Omental fat pad (tissue), 4 donors: Measurements from ENCODE around the gene POPDC2. TPM values are rescaled to one million over a fixed set of nuclear protein-coding genes. Genes with fewer than 3 reads are reported as not detected.

Experiments
- ATAC-seq: fragments of 150-250 bp; one replicate; pipeline ENCODE4 v1.9.1; 2016; ENCODE audit warnings: mild to moderate bottlenecking, moderate library complexity; ENCODE audit not compliant: low FRiP score
- DNase-seq: peaks from one replicate; pipeline ENCODE4 v3.0.0-alpha.2; 2019; ENCODE audit warnings: low spot score
- total RNA-seq, 4 donors: library from RNA; depleted of rRNA; stranded (reverse); fragments of >200 nt; gene quantifications; one replicate each; pipeline ENCODE4 v1.1.0, GENCODE V29; 2016
- TF ChIP-seq, protein P1 (sequence below), 3 donors: fragments of 450-650 bp; IDR thresholded peaks; one replicate each; pipeline ENCODE4 v1.5.1; 2016 to 2017; ENCODE audit warnings: antibody characterized with exemption in 3 of 3, mild to moderate bottlenecking in 3 of 3, moderate library complexity in 2 of 3

The POPDC2 gene
- total RNA-seq, 4 donors from 2014 or later, result 1.3 to 7.1 (median 1.9) TPM

- ATAC-seq, result no peak
- TF ChIP-seq, protein P1, sequence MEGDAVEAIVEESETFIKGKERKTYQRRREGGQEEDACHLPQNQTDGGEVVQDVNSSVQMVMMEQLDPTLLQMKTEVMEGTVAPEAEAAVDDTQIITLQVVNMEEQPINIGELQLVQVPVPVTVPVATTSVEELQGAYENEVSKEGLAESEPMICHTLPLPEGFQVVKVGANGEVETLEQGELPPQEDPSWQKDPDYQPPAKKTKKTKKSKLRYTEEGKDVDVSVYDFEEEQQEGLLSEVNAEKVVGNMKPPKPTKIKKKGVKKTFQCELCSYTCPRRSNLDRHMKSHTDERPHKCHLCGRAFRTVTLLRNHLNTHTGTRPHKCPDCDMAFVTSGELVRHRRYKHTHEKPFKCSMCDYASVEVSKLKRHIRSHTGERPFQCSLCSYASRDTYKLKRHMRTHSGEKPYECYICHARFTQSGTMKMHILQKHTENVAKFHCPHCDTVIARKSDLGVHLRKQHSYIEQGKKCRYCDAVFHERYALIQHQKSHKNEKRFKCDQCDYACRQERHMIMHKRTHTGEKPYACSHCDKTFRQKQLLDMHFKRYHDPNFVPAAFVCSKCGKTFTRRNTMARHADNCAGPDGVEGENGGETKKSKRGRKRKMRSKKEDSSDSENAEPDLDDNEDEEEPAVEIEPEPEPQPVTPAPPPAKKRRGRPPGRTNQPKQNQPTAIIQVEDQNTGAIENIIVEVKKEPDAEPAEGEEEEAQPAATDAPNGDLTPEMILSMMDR (IDR thresholded peaks at IDR 0.05), result no peak
- DNase-seq, result no peak
Observed at GRCh38 chr3:119594066-119594465, 66.3 kb downstream of the POPDC2 start.

- TF ChIP-seq, protein P1 (IDR thresholded peaks at IDR 0.05), result no peak
- ATAC-seq (no peak), DNase-seq (no peak)
Observed at GRCh38 chr3:119592861-119593260, 67.5 kb downstream of the POPDC2 start.

Other genes with a start within 250 kb of the POPDC2 start
- gene TMEM39A, start 197.0 kb downstream of the POPDC2 start, total RNA-seq, result 10 to 100 TPM; 54.7 to 60.2 (median 56.9) TPM
- 10 to 100 TPM; 15.0 to 28.2 (median 17.7) TPM for gene POGLUT1, start 191.6 kb downstream of the POPDC2 start, total RNA-seq
- 10 to 100 TPM; 23.7 to 55.5 (median 42.1) TPM for gene TIMMDC1, start 162.0 kb downstream of the POPDC2 start, total RNA-seq
- under 1 TPM in 3 of 4 donors, not detected in 1; 0.50 to 0.96 (median 0.93) TPM for gene CD80, start 101.0 kb downstream of the POPDC2 start, total RNA-seq
- gene ADPRH, start 81.1 kb downstream of the POPDC2 start, total RNA-seq, result 10 to 100 TPM in 2 of 4 donors, 1 to 10 TPM in 2; 7.4 to 19.9 (median 11.8) TPM
- gene PLA1A, start 62.7 kb downstream of the POPDC2 start, total RNA-seq, result 10 to 100 TPM in 1 of 4 donors, 1 to 10 TPM in 3; 3.3 to 12.8 (median 7.3) TPM
- 10 to 100 TPM; 22.1 to 45.7 (median 31.6) TPM for gene COX17, start 16.8 kb upstream of the POPDC2 start, total RNA-seq
- 1 to 10 TPM; 2.2 to 4.7 (median 3.4) TPM for gene CFAP91, start 42.4 kb upstream of the POPDC2 start, total RNA-seq
- under 1 TPM in 1 of 4 donors, not detected in 3; 0.38 TPM for gene NR1I2, start 121.5 kb upstream of the POPDC2 start, total RNA-seq